Loucy (cell line): ENCODE measurements around the gene PRKCQ.

ENCODE experiments used
- EZH2phosphoT487 ChIP-seq: fragments of 200-600 bp; IDR thresholded peaks from 2 replicates; pipeline ENCODE4 v1.6.1; 2018; ENCODE audit warnings: antibody characterized with exemption, mild to moderate bottlenecking, moderate library complexity, borderline replicate concordance
- TF ChIP-seq, protein P1 (sequence below): fragments of 200-600 bp; sonication (generic); conservative IDR thresholded peaks from 2 replicates; pipeline ENCODE4 v1.5.1; 2014; ENCODE audit warnings: mild to moderate bottlenecking, antibody characterized with exemption, low read length

DNA sequence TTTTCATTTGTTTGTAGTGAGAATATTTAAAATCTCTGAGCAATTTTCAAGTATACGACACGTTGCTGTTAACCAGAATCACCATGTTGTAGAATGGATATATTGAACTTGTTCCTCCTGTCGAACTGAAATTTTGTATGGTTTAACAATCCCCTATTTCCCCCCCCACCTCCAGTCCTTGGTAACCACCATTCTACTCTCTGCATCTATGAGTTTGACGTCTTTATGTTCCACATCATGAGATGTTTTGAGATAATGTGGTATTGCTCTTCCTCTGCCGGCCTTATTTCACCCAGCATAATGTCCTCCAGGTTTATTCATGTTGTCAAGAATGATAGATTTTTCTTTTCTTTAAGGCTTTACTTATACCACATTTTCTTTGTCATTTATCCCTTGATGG lies 17.4 kb upstream of the PRKCQ start:
- TF ChIP-seq, protein P1, sequence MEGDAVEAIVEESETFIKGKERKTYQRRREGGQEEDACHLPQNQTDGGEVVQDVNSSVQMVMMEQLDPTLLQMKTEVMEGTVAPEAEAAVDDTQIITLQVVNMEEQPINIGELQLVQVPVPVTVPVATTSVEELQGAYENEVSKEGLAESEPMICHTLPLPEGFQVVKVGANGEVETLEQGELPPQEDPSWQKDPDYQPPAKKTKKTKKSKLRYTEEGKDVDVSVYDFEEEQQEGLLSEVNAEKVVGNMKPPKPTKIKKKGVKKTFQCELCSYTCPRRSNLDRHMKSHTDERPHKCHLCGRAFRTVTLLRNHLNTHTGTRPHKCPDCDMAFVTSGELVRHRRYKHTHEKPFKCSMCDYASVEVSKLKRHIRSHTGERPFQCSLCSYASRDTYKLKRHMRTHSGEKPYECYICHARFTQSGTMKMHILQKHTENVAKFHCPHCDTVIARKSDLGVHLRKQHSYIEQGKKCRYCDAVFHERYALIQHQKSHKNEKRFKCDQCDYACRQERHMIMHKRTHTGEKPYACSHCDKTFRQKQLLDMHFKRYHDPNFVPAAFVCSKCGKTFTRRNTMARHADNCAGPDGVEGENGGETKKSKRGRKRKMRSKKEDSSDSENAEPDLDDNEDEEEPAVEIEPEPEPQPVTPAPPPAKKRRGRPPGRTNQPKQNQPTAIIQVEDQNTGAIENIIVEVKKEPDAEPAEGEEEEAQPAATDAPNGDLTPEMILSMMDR = no peak
- TF ChIP-seq EZH2phosphoT487 = no peak
